Activated naive CD4-positive, alpha-beta T cell treated with anti-CD3 and anti-CD28 coated beads, Interleukin-2, amount 50 U/mL, for 72 hours (primary cell): ENCODE data around the gene PRRG1. TPM values are rescaled to one million over a fixed set of nuclear protein-coding genes. Genes with fewer than 3 reads are reported as not detected.
"Not testable (repeated sequence)": the region's sequence is repeated elsewhere in the genome, so short reads cannot be mapped to it uniquely, and the experiment has no call there.

Source experiments
- ATAC-seq, 2 donors: fragments of 150-1000 bp; cut with Tn5 transposase; 2 replicates each; pipeline ENCODE4 v1.10.0; 2021; ENCODE audit warnings: mild to moderate bottlenecking in 2 of 2, moderate library complexity in 2 of 2
- DNase-seq, 2 donors: peaks; one replicate each; pipeline ENCODE4 v3.0.0; 2021 to 2022; ENCODE audit warnings: low spot score in 2 of 2
- H3K27ac Mint-ChIP-seq, 2 donors: one replicate each; pipeline ENCODE4 v1.8.0; 2022; ENCODE audit warnings: mild to moderate bottlenecking in 2 of 2, mixed read lengths in 2 of 2
- H3K36me3 Mint-ChIP-seq, 2 donors: one replicate each; pipeline ENCODE4 v1.8.0; 2022; ENCODE audit warnings: mixed read lengths in 2 of 2
- H3K9me3 Mint-ChIP-seq, 2 donors: one replicate each; pipeline ENCODE4 v1.8.0; 2022; ENCODE audit warnings: mixed read lengths in 2 of 2
- total RNA-seq, 2 donors: library from RNA; stranded (reverse); gene quantifications; one replicate each; pipeline ENCODE4 v1.2.3, GENCODE V29; 2022

The PRRG1 gene
- not detected for total RNA-seq

GRCh38 chrX:37349221-37350033, at the start of gene PRRG1:
Gene PRRG1 (plus strand): TSS chrX:37349364. CDS start chrX:37406250, 56,886 bp downstream.
- ATAC-seq, result peak in 1 of 2 donors; percentile 28
- no peaks in the 10 kb centered on the region for H3K36me3 Mint-ChIP-seq
- no peak within 1 kb of the TSS for H3K27ac Mint-ChIP-seq
- no peak for DNase-seq
- no peaks in the 10 kb centered on the region for H3K9me3 Mint-ChIP-seq

- H3K27ac Mint-ChIP-seq, result no peak overlapping the region
- no peaks in the 10 kb centered on the region for H3K36me3 Mint-ChIP-seq
- H3K9me3 Mint-ChIP-seq, result peaks cover 5 to 10% of the 10 kb centered on the region in 2 donors
- ATAC-seq (no peak), DNase-seq (no peak)
These were observed 46.6 kb upstream of the PRRG1 start for GRCh38 chrX:37302569-37302968.

- H3K9me3 Mint-ChIP-seq, DNase-seq, H3K27ac Mint-ChIP-seq, ATAC-seq, H3K36me3 Mint-ChIP-seq: not testable (repeated sequence)
These were observed 43.9 kb upstream of the PRRG1 start for GRCh38 chrX:37305238-37305637.

DNA sequence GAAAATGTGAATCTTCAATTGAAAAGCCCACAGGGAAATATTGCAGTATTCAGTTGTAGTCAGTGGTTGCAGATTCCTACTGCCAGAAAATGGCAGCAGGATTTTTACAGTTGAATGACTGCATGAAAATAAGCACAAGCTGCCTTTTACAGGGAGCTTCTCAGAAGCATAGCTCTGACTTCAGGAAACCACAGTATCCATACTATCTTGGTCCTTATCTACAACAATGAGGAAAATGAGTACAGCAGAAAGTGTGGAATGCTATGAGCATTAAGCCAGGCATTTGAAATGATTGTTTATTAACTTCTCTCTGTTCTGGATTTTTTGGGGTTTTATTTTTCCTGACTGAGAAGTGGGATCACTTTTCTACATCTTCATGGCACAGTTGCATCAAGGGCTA, 34.6 kb upstream of the PRRG1 start:
- H3K9me3 Mint-ChIP-seq, result no peaks in the 10 kb centered on the region
- no peaks in the 10 kb centered on the region for H3K36me3 Mint-ChIP-seq
- no peak overlapping the region for H3K27ac Mint-ChIP-seq
- no peak for ATAC-seq
- no peak for DNase-seq

DNA sequence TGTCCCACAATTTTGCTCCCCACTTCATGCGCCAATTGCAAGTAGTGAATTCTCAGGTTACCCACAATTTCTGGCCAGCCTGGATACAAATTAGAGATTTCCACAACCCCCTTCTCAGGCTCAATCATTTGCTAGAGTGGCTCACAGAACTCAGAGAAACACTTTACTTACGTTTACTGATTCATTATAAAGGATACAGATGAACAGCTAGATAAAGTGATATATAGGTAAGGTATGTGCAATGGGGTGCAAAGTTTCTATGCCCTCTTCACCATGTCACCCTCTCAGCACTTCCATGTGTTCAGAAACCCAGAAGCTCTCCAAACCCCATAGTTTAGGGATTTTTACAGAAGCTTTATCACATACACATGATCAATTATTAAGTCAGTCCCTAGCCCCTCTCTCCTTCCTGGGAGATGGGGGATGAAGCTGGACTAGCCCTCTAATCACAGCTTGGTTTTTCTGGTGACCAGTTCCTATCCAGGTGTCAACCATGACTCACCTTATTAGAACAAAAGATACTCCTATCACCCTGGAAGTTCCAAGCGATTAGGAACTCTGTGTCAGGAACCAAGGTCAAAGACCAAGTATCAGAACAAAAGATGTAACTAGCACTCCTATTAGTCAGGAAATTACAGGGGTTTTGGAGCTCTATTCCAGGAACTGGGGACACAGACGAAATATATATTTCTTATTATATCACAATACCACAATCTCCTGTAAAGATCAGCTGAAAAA, 33.5 kb upstream of the PRRG1 start:
- no peak for ATAC-seq
- H3K36me3 Mint-ChIP-seq, result no peaks in the 10 kb centered on the region
- DNase-seq, result no peak
- H3K9me3 Mint-ChIP-seq, result no peaks in the 10 kb centered on the region
- no peak overlapping the region for H3K27ac Mint-ChIP-seq

DNA sequence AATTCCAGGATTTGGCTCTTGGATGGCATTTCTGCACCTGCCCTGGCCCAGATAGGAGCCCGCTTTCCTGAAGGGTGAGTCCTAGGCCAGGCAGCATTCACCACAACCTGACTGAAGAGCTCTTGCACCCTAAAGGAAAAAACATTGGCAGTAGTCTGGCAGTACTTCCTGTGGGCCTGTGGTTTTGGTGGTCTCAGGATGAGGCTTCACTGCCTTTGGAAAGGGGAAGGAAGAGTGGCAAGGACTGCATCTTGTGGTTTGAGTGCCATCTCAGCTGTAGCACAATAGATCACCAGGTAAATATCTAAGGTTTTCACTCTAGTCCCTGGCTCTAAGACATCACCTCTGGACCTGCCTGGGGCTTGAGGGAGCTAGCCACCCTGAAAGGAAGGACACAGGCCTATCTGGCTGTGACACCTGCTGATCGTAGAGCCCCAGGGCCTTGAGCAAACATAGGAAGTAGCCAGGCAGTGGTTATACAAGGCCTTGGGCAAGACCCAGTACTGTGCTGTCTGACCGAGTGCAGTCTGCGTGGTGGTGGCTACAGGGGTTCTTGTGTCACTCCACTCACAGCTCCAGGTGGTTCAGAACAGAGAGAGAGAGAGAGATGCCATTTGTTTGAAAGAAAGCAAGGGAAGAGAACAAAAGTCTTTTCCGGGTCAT, 28.5 kb upstream of the PRRG1 start:
- H3K9me3 Mint-ChIP-seq, result no peaks in the 10 kb centered on the region
- ATAC-seq (no peak), DNase-seq (no peak)
- no peaks in the 10 kb centered on the region for H3K36me3 Mint-ChIP-seq
- no peak overlapping the region for H3K27ac Mint-ChIP-seq

DNA sequence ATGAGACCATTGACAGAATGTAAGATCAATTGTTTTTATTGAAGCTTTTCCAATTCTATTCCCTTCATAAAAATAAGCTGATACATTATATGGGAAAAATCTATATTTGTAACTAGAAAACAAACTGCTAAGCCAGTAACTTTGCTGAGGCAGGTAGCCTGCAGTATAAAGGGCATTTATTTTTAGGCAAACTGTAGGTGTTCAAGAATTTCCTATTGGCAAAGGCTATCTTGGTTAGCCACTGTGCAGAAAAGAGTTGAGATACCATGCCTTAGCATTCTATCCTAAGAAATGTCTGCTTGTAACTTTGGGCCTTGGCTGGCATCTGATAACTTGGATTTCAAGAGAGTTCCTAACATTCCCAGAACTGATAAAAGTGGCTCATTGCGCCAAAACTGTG, 18.5 kb upstream of the PRRG1 start:
- no peaks in the 10 kb centered on the region for H3K36me3 Mint-ChIP-seq
- no peaks in the 10 kb centered on the region for H3K9me3 Mint-ChIP-seq
- DNase-seq (no peak), ATAC-seq (no peak)
- no peak overlapping the region for H3K27ac Mint-ChIP-seq

- Mint-ChIP-seq H3K36me3 (no peaks in the 10 kb centered on the region), H3K27ac (no peak overlapping the region), H3K9me3 (no peaks in the 10 kb centered on the region)
- DNase-seq (no peak), ATAC-seq (no peak)
These were observed 17.6 kb upstream of the PRRG1 start for GRCh38 chrX:37331546-37331945.

- DNase-seq (no peak), ATAC-seq (no peak)
- H3K9me3 Mint-ChIP-seq, result no peaks in the 10 kb centered on the region
- H3K36me3 Mint-ChIP-seq, result no peaks in the 10 kb centered on the region
- H3K27ac Mint-ChIP-seq, result no peak overlapping the region
These were observed 17.1 kb upstream of the PRRG1 start for GRCh38 chrX:37332055-37332454.

DNA sequence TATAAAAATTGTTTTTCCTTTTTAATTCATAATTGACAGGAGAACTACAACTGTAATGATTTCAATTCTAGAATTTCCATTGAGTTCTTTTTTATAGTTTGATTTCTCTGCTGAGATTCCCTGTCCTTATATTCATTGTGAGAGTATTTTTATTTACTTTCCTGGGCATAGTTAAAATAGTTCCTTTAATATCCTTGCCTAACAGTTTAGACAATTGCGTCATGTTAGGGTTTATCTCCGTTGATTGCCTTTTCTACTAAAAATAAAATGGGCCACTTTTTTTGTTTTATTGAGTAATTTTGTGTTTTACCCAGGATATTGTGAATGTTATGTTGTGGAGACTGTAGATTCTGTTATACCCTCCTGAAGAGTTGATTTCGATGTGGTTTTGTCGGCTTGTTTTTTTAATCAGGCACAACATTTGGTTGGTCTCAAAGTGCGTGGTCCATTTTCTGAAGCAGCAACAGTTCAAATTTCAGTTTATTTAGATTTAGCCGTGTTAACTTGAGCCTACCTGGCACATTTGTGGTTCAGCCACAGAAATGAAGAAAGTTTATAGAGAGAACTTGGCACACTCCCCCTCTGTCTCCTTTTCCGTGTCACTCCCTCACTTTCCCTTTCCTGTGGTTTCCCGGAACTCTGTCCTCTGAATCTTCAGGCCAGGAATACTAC, 16.0 kb upstream of the PRRG1 start:
- DNase-seq (no peak), ATAC-seq (no peak)
- no peak overlapping the region for H3K27ac Mint-ChIP-seq
- no peaks in the 10 kb centered on the region for H3K9me3 Mint-ChIP-seq
- no peaks in the 10 kb centered on the region for H3K36me3 Mint-ChIP-seq

DNA sequence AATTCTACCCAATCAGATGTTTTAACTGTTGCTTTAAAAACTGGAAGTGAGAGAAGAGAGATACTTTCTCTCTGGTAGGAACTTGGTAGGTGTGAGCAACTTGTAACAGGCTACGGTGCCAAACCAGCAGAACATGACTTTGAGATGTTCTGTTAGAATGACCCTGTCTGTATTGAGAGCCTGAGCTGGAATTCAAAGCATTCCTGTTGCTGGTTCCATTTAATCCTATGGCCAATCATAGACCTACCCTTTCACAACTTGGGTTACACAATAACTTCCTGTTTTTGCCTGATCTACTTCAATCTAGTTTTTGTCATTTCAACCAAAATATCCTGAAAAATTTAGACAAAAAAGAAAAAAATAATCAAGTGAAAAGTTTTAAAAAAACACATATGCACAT, 1.7 kb upstream of the PRRG1 start:
- DNase-seq (no peak), ATAC-seq (no peak)
- H3K27ac Mint-ChIP-seq, result no peak overlapping the region
- no peaks in the 10 kb centered on the region for H3K36me3 Mint-ChIP-seq
- H3K9me3 Mint-ChIP-seq, result no peaks in the 10 kb centered on the region

DNA sequence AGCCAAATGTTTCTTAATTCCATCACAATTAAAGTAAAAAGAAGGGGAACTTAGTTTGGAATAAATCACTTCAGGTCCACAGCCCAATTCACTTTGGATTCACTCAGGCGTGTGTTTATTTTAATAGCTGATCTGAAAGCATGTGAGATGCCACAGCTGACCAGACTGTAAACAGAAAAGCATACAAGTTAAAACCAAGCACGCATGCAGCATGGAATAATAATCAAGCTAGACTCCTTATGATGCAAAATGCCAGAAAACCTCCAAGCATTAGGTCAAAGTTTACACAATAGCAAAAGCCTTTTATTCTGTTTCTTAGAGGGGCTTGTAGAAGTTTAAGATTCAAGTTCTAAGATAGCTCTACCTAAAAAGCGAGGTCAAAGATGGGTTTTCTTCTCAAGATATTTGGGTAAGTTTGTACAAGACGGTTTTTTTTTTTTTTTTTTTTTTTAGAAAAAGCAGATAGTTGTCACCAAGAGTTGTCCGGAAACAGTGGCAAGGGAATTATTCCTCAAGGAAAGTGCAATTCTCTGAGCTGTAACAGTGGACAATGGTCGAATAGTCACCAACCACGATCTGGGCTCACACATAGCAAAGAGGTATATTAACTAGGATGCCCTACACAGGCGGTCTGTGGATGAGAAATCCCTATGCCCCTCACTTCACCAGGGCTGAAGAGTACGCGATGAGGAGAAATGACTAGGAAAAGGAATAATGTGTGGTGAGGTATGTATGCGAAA, 763 bp upstream of the PRRG1 start:
- no peaks in the 10 kb centered on the region for H3K36me3 Mint-ChIP-seq
- ATAC-seq (no peak), DNase-seq (no peak)
- no peaks in the 10 kb centered on the region for H3K9me3 Mint-ChIP-seq
- H3K27ac Mint-ChIP-seq, result no peak overlapping the region

GRCh38 chrX:37348971-37349220, 268 bp upstream of the PRRG1 start:
- H3K27ac Mint-ChIP-seq, result no peak overlapping the region
- DNase-seq (no peak), ATAC-seq (no peak)
- H3K36me3 Mint-ChIP-seq, result no peaks in the 10 kb centered on the region
- no peaks in the 10 kb centered on the region for H3K9me3 Mint-ChIP-seq

GRCh38 chrX:37350034-37350365, 836 bp downstream of the PRRG1 start:
- no peaks in the 10 kb centered on the region for H3K9me3 Mint-ChIP-seq
- no peak for ATAC-seq
- no peak for DNase-seq
- no peaks in the 10 kb centered on the region for H3K36me3 Mint-ChIP-seq
- no peak overlapping the region for H3K27ac Mint-ChIP-seq

DNA sequence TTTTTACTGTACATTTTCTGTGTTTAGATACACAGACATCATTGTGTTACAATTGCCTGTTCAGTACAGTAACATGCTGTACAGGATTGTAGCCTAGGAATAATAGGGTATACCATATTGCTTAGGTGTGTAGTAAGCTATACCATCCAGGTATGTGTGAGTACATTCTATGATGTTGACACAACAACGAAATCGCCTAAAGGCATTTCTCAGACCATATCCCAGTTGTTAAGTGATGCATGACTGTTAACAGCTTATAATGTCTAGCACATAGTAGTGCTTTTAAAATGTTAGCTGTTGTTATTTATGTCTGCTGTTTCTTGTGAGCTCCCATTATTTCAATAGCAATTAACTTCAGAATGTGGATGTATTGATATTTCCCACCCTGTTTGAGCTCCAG, 4.5 kb downstream of the PRRG1 start:
- Mint-ChIP-seq H3K9me3 (peaks cover 0 to 3% of the 10 kb centered on the region in 2 donors), H3K27ac (no peak overlapping the region)

DNA sequence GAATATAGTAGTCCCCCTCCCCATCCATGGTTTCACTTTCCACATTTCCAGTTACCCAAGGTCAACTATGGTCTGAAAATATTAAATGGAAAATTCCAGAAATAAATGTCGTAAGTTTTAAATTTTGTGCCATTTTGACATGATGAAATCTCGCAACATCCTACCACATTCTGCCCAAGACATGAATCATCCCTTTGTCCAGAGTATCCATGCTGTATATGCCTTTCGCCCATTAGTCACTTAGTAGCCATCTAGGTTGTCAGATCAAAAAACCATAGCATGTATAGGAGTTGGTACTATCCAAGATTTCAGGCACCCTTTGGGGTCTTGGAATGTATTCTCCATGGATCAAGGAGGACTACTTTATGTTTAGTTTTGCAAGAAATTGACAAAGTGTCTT, 8.3 kb downstream of the PRRG1 start:
- ATAC-seq, result no peak
- no peak overlapping the region for H3K27ac Mint-ChIP-seq
- H3K36me3 Mint-ChIP-seq, result no peaks in the 10 kb centered on the region
- no peak for DNase-seq
- H3K9me3 Mint-ChIP-seq, result peaks cover 3 to 4% of the 10 kb centered on the region in 2 donors

More for the DNA sequence above, 4.5 kb downstream of the PRRG1 start:
- H3K36me3 Mint-ChIP-seq, result no peaks in the 10 kb centered on the region
- ATAC-seq, result no peak
- no peak for DNase-seq

DNA sequence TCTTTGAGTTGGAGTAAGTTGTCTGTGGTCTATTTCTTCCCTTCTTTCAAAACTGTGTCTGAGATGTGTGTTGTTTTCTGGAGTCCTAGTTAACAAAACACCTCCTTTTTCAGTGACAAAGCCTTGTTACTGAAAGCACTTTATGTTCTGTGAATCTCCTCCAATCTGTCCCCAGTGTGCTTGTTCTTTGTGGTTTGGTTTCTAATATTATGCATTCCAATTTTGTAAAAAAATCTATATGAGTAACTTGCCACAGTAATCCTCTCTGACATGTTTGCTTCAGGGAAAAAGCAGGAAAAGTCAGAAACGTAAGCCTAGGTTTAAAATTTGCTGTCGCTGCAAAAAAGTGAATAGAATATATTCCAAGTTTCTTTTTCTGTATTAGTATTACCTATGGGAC, 12.4 kb downstream of the PRRG1 start:
- H3K36me3 Mint-ChIP-seq, result no peaks in the 10 kb centered on the region
- peaks cover 0 to 4% of the 10 kb centered on the region in 2 donors for H3K9me3 Mint-ChIP-seq
- no peak for DNase-seq
- no peak for ATAC-seq
- H3K27ac Mint-ChIP-seq, result no peak overlapping the region
